ENCODE measurements around the gene FGFR3.

DNA sequence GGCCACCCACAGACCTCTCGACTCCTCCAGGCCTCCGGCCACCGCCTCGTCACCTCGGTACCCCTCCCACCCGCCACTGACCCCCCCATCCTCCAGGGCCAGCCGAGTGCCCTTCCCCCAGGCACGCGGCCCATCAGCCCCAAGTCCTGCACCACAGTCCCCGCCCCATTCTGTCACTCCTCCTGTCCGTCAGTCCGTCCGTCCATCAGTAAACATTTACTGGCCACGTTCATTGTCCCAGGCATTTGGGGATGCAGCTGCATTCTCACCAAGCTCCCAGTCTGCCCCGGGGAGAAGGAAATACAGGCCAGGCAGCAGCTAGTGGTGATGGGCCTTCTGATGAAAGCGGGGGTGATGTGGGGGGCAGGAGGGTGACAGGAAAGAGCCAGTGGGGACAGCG, 35.3 kb upstream of the FGFR3 start:
- TF ChIP-seq, protein P1, sequence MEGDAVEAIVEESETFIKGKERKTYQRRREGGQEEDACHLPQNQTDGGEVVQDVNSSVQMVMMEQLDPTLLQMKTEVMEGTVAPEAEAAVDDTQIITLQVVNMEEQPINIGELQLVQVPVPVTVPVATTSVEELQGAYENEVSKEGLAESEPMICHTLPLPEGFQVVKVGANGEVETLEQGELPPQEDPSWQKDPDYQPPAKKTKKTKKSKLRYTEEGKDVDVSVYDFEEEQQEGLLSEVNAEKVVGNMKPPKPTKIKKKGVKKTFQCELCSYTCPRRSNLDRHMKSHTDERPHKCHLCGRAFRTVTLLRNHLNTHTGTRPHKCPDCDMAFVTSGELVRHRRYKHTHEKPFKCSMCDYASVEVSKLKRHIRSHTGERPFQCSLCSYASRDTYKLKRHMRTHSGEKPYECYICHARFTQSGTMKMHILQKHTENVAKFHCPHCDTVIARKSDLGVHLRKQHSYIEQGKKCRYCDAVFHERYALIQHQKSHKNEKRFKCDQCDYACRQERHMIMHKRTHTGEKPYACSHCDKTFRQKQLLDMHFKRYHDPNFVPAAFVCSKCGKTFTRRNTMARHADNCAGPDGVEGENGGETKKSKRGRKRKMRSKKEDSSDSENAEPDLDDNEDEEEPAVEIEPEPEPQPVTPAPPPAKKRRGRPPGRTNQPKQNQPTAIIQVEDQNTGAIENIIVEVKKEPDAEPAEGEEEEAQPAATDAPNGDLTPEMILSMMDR (IDR thresholded peaks at IDR 0.05; ENCODE audit: poor library complexity, severe bottlenecking), result no peak
- TF ChIP-seq EZH2 (IDR thresholded peaks at IDR 0.05; ENCODE audit: borderline replicate concordance, insufficient read depth, low read length, poor library complexity, severe bottlenecking) (no peak), TAF1 (IDR thresholded peaks at IDR 0.05; ENCODE audit: low read depth) (no peak), RAD21 (conservative IDR thresholded peaks at IDR 0.05) (no peak), POLR2AphosphoS5 (IDR thresholded peaks at IDR 0.05) (no peak)
- TF ChIP-seq, protein P2, sequence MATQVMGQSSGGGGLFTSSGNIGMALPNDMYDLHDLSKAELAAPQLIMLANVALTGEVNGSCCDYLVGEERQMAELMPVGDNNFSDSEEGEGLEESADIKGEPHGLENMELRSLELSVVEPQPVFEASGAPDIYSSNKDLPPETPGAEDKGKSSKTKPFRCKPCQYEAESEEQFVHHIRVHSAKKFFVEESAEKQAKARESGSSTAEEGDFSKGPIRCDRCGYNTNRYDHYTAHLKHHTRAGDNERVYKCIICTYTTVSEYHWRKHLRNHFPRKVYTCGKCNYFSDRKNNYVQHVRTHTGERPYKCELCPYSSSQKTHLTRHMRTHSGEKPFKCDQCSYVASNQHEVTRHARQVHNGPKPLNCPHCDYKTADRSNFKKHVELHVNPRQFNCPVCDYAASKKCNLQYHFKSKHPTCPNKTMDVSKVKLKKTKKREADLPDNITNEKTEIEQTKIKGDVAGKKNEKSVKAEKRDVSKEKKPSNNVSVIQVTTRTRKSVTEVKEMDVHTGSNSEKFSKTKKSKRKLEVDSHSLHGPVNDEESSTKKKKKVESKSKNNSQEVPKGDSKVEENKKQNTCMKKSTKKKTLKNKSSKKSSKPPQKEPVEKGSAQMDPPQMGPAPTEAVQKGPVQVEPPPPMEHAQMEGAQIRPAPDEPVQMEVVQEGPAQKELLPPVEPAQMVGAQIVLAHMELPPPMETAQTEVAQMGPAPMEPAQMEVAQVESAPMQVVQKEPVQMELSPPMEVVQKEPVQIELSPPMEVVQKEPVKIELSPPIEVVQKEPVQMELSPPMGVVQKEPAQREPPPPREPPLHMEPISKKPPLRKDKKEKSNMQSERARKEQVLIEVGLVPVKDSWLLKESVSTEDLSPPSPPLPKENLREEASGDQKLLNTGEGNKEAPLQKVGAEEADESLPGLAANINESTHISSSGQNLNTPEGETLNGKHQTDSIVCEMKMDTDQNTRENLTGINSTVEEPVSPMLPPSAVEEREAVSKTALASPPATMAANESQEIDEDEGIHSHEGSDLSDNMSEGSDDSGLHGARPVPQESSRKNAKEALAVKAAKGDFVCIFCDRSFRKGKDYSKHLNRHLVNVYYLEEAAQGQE (IDR thresholded peaks at IDR 0.05; ENCODE audit: borderline replicate concordance), result no peak
